Endodermal cell (in vitro differentiated cells): ENCODE measurements around the gene BEAN1. TPM values are rescaled to one million over a fixed set of nuclear protein-coding genes. Genes with fewer than 3 reads are reported as not detected.

Experiments used
- DNase-seq: peaks from one replicate; pipeline ENCODE4 v3.0.0-alpha.2; 2017
- H3K27ac ChIP-seq: 2 replicates; pipeline ENCODE4 v1.5.1; 2013; ENCODE audit warnings: mild to moderate bottlenecking, low read depth, low read length, moderate library complexity
- H3K27me3 ChIP-seq: 2 replicates; pipeline ENCODE4 v1.6.1; 2013; ENCODE audit warnings: mild to moderate bottlenecking, low read length, moderate library complexity; ENCODE audit not compliant: insufficient read depth, control insufficient read depth, poor library complexity, severe bottlenecking
- H3K36me3 ChIP-seq: 2 replicates; pipeline ENCODE4 v1.7.0; 2013; ENCODE audit warnings: mild to moderate bottlenecking, low read length, moderate library complexity; ENCODE audit not compliant: control insufficient read depth, insufficient read depth
- H3K4me1 ChIP-seq: one replicate; pipeline ENCODE4 v1.7.0; 2013; ENCODE audit warnings: low read length; ENCODE audit not compliant: control insufficient read depth, insufficient read depth
- H3K4me3 ChIP-seq: 2 replicates; pipeline ENCODE4 v1.5.1; 2013; ENCODE audit warnings: mild to moderate bottlenecking, low read length, moderate library complexity
- H3K9ac ChIP-seq: 2 replicates; pipeline ENCODE4 v1.6.1; 2013; ENCODE audit warnings: mild to moderate bottlenecking, low read length, moderate library complexity; ENCODE audit not compliant: poor library complexity, severe bottlenecking; ENCODE audit errors: extremely low read depth
- H3K9me3 ChIP-seq: 2 replicates; pipeline ENCODE4 v1.6.1; 2013; ENCODE audit warnings: mild to moderate bottlenecking, low read length, moderate library complexity; ENCODE audit not compliant: control insufficient read depth
- H3K27ac Mint-ChIP-seq: 2 replicates; pipeline ENCODE4 v1.8.0; 2020; ENCODE audit warnings: mixed read lengths
- H3K27me3 Mint-ChIP-seq: 2 replicates; pipeline ENCODE4 v1.8.0; 2021; ENCODE audit warnings: mild to moderate bottlenecking, mixed read lengths; ENCODE audit not compliant: insufficient read depth
- H3K36me3 Mint-ChIP-seq: 2 replicates; pipeline ENCODE4 v1.8.0; 2020; ENCODE audit warnings: low read depth, mixed read lengths
- H3K4me1 Mint-ChIP-seq: 2 replicates; pipeline ENCODE4 v1.8.0; 2020; ENCODE audit warnings: mixed read lengths
- H3K4me3 Mint-ChIP-seq: 2 replicates; pipeline ENCODE4 v1.8.0; 2020; ENCODE audit warnings: mild to moderate bottlenecking, moderate library complexity, mixed read lengths
- H3K9me3 Mint-ChIP-seq: 2 replicates; pipeline ENCODE4 v1.8.0; 2020; ENCODE audit warnings: mild to moderate bottlenecking, mixed read lengths
- WGBS, 2 experiments: methylation state at CpG; one replicate each; pipeline versions ENCODE4 v1.1.5 to v1.1.7; 2013; ENCODE audit warnings: missing lambda C conversion rate in 2 of 2, mixed read lengths in 1 of 2; ENCODE audit not compliant: insufficient coverage in 1 of 2, insufficient read length in 1 of 2; 5-methylcytosine and 5-hydroxymethylcytosine counted together
- total RNA-seq, 2 donors: library from RNA; stranded (reverse); fragmentation: NEBNext Ultra II Directional in 1 of 2; extraction: Animal tissue kit (Norgen Biotek cat#: 25700) in 1 of 2; gene quantifications; 2 replicates in 1 of 2; 3 replicates in 1 of 2; pipeline ENCODE4 v1.2.1, GENCODE V29; 2021
- TF ChIP-seq, protein P1 (sequence below): fragments of 200-600 bp; sonication (generic); conservative IDR thresholded peaks from 2 replicates; pipeline ENCODE4 v1.5.0; 2021; ENCODE audit warnings: antibody characterized with exemption, mild to moderate bottlenecking

Gene BEAN1
- total RNA-seq, 2 donors from 2014 or later = 0.18 TPM; not detected in 1

DNA sequence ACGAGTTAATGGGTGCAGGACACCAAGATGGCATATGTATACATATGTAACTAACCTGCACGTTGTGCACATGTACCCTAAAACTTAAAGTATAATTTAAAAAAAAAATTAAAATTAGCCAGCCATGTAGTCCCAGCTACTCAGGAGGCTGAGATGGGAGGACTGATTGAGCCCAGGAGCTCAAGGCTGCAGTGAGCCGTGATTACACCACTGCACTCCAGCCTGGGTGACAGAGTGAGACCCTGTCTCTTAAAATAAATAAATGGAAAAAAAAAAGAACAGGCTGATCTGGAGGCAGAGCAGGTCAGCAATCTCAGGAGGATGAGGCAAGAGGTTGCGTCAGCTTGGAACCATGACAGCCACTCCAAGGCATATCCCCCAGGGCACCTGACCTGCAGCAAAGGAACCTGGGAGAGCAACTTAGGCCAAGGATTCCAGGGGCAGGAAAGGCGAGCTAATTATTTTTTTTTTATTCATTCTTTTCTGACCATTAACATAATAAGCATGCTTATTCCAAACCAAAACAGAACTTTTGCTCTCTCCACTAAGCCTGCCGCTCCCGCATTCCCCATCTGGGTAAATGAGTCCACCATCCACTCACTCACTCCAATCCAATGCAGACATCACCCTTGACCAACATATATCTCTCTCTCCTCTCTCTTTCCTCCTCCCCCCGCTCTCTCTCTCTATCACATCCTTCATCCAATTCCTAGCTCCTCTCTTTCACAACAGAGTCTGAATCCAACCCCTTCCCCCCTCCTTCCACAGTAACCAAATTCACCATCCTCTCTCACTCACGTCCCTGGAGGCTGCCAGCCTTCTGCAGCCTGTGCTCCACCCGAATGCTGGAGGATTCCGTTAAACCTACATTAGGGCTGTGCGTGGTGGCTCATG, 75.2 kb downstream of the BEAN1 start:
- no peak for DNase-seq
- TF ChIP-seq, protein P1, sequence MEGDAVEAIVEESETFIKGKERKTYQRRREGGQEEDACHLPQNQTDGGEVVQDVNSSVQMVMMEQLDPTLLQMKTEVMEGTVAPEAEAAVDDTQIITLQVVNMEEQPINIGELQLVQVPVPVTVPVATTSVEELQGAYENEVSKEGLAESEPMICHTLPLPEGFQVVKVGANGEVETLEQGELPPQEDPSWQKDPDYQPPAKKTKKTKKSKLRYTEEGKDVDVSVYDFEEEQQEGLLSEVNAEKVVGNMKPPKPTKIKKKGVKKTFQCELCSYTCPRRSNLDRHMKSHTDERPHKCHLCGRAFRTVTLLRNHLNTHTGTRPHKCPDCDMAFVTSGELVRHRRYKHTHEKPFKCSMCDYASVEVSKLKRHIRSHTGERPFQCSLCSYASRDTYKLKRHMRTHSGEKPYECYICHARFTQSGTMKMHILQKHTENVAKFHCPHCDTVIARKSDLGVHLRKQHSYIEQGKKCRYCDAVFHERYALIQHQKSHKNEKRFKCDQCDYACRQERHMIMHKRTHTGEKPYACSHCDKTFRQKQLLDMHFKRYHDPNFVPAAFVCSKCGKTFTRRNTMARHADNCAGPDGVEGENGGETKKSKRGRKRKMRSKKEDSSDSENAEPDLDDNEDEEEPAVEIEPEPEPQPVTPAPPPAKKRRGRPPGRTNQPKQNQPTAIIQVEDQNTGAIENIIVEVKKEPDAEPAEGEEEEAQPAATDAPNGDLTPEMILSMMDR = no peak
- H3K36me3 Mint-ChIP-seq = no peaks in the 10 kb centered on the region
- Histone ChIP-seq H3K9ac (no peak overlapping the region), H3K4me3 (no peak overlapping the region), H3K27ac (no peak overlapping the region), H3K36me3 (no peaks in the 10 kb centered on the region), H3K9me3 (no peaks in the 10 kb centered on the region), H3K4me1 (no peaks in the 10 kb centered on the region), H3K27me3 (no peaks in the 10 kb centered on the region)
- H3K27me3 Mint-ChIP-seq = peaks cover 11% of the 10 kb centered on the region
- H3K4me3 Mint-ChIP-seq = no peak overlapping the region
- no peaks in the 10 kb centered on the region for H3K4me1 Mint-ChIP-seq
- no peak overlapping the region for H3K27ac Mint-ChIP-seq
- H3K9me3 Mint-ChIP-seq = peaks cover 1% of the 10 kb centered on the region
- 83 to 96% methylated on average over 6 to 10 of the region's 12 CpGs for WGBS, 2 experiments

DNA sequence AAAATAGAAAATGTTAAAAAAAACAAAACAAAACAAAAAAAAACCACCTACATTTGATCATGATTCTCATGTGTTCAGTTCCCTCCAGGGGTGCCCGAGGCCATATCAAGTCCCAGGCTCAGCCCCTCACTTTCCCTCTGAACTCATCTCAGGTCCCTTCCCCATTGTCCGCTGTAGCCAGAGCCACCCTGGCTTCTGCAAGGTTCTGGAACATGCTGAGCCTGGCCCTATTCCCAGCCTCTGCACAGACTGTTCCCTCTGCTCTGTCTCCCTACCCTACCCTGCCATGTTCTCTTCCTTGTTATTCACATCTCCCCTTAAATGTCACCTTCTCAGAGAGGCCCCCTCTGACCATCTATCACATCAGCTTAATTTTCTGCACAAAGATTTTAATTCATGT, 75.9 kb downstream of the BEAN1 start:
- DNase-seq = no peak
- H3K9me3 Mint-ChIP-seq = no peaks in the 10 kb centered on the region
- H3K4me1 ChIP-seq = no peaks in the 10 kb centered on the region
- H3K36me3 ChIP-seq = no peaks in the 10 kb centered on the region
- no peak overlapping the region for H3K27ac ChIP-seq
- no peak overlapping the region for H3K4me3 ChIP-seq
- H3K9me3 ChIP-seq = no peaks in the 10 kb centered on the region
- no peak overlapping the region for H3K9ac ChIP-seq
- H3K27me3 Mint-ChIP-seq = peaks cover 8% of the 10 kb centered on the region
- H3K4me3 Mint-ChIP-seq = no peak overlapping the region
- H3K27me3 ChIP-seq = no peaks in the 10 kb centered on the region
- H3K27ac Mint-ChIP-seq = no peak overlapping the region
- TF ChIP-seq, protein P1 = no peak
- no peaks in the 10 kb centered on the region for H3K4me1 Mint-ChIP-seq
- WGBS, 2 experiments = 87 to 100% methylated on average over 2 of the region's 2 CpGs
- no peaks in the 10 kb centered on the region for H3K36me3 Mint-ChIP-seq

DNA sequence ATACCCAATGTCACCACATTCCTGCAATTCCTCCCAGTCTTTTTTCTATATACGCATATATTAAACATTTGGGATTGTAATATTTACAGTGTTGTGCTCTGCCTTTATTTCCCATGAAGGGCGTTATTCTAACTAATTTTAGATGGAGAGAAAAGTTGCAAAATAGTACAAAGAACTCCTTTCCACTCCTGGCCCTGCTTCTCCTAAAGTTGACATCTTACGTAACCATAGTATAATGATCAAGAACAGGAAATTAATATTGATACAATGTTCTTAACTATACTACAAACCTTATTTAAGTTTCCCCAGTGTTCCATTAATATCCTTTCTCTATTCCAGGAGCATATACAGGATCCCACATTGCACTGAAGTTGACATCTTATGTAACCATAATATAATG, 76.5 kb downstream of the BEAN1 start:
- Histone ChIP-seq H3K9me3 (no peaks in the 10 kb centered on the region), H3K4me3 (no peak overlapping the region), H3K36me3 (no peaks in the 10 kb centered on the region), H3K27me3 (no peaks in the 10 kb centered on the region), H3K9ac (no peak overlapping the region), H3K27ac (no peak overlapping the region), H3K4me1 (no peaks in the 10 kb centered on the region)
- Mint-ChIP-seq H3K4me3 (no peak overlapping the region), H3K36me3 (no peaks in the 10 kb centered on the region), H3K9me3 (no peaks in the 10 kb centered on the region), H3K4me1 (no peaks in the 10 kb centered on the region), H3K27ac (no peak overlapping the region), H3K27me3 (peaks cover 6% of the 10 kb centered on the region)
- WGBS, 2 experiments = 88% methylated on average over 3 of the region's 3 CpGs; no CpG with 5 or more reads in 1 of the 2 experiments
- DNase-seq = no peak
- TF ChIP-seq, protein P1 = no peak
